ENCODE measurements around the gene GATA3.

DNA sequence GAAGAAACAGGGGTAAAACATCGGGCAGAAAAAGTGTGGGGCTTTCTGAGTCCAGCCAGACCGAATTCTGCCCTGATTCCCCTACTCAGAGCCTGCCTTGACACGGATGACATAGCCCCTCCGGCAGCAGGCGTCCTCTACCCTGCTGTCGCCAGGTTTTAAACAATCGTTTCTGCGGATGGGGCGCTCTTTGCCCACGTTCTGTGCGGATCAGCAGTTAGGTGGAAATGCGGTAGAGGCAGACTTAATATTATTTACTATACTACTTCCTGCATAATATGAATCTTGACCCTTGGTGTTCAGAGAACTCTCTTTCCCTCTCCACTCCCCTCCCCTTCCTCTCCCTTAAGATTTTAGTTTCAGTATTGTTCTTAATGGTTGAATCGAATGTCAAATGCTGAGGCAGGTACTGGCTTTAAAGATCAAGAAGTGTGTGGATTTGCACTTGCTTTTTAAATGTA lies 2.4 kb downstream of the GATA3 start:
- TF ChIP-seq CTCF (conservative IDR thresholded peaks at IDR 0.05) (no peak), ZFX (IDR thresholded peaks at IDR 0.05) (no peak)
